ENCODE data around the gene ABHD11. TPM values are rescaled to one million over a fixed set of nuclear protein-coding genes. Genes with fewer than 3 reads are reported as not detected.

ABHD11 gene
- total and polyA plus RNA-seq, 9 of the 15 experiments (the other 6 are each of a cell fraction or from before 2014, with no cell fraction given) = 7.7 to 44.2 (median 18.9) TPM

DNA sequence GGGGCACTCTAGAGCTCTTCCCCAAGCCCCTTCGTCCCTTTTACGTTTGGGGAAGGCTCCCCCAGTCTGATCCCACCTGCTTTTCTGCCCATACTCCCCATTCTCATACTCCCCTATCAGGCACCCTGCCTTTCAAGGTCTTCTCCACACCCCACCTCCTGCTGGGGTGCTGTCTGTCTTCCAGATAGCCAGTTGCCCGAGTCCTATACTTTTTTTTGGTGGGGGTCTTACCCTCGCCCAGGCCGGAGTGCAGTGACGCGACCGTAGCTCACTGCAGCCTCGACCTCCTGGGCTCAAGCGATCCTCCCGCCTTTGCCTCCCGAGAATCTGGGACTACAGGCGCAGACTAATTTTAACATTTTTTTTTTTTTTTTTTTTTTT is 775 bp upstream of the ABHD11 start (continued):
- TF ChIP-seq MYC (IDR thresholded peaks at IDR 0.05; ENCODE audit: low read depth, low read length) = no peak
- no peak for TF ChIP-seq MYC (CRISPR knock-in tag; IDR thresholded peaks at IDR 0.05; ENCODE audit: borderline replicate concordance, low read depth)
- 0 out of 2 replicates have a peak, but pooled peaks have one; percentile 40 for TF ChIP-seq ZBTB7A (IDR thresholded peaks at IDR 0.05; ENCODE audit: borderline replicate concordance, control insufficient read depth, low read depth, low read length)
- TF ChIP-seq BACH1 (tag; IDR thresholded peaks at IDR 0.05) = no peak
- TF ChIP-seq PCBP2 (IDR thresholded peaks at IDR 0.05; ENCODE audit: low read depth, low read length, poor library complexity, severe bottlenecking) = no peak
- no peak for TF ChIP-seq NR2C1 (IDR thresholded peaks at IDR 0.05)
- 0 out of 2 replicates have a peak, but pooled peaks have one; percentile 14 for TF ChIP-seq NR2C1 (tag; IDR thresholded peaks at IDR 0.05)
- 0 out of 2 replicates have a peak, but pooled peaks have one; percentile 23 for TF ChIP-seq MTA3 (IDR thresholded peaks at IDR 0.05; ENCODE audit: borderline replicate concordance)
- TF ChIP-seq FOXA3 (CRISPR knock-in tag; conservative IDR thresholded peaks at IDR 0.05 in 1 of 2, IDR thresholded peaks at IDR 0.05 in 1 of 2) = 0 out of 4 replicates have a peak, but pooled peaks of 1 of the 2 experiments have one; percentile 11
- TF ChIP-seq, protein P1, sequence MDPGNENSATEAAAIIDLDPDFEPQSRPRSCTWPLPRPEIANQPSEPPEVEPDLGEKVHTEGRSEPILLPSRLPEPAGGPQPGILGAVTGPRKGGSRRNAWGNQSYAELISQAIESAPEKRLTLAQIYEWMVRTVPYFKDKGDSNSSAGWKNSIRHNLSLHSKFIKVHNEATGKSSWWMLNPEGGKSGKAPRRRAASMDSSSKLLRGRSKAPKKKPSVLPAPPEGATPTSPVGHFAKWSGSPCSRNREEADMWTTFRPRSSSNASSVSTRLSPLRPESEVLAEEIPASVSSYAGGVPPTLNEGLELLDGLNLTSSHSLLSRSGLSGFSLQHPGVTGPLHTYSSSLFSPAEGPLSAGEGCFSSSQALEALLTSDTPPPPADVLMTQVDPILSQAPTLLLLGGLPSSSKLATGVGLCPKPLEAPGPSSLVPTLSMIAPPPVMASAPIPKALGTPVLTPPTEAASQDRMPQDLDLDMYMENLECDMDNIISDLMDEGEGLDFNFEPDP (CRISPR knock-in tag; IDR thresholded peaks at IDR 0.05) = 0 out of 2 replicates have a peak, but pooled peaks have one; percentile 1
- TF ChIP-seq, protein P2, sequence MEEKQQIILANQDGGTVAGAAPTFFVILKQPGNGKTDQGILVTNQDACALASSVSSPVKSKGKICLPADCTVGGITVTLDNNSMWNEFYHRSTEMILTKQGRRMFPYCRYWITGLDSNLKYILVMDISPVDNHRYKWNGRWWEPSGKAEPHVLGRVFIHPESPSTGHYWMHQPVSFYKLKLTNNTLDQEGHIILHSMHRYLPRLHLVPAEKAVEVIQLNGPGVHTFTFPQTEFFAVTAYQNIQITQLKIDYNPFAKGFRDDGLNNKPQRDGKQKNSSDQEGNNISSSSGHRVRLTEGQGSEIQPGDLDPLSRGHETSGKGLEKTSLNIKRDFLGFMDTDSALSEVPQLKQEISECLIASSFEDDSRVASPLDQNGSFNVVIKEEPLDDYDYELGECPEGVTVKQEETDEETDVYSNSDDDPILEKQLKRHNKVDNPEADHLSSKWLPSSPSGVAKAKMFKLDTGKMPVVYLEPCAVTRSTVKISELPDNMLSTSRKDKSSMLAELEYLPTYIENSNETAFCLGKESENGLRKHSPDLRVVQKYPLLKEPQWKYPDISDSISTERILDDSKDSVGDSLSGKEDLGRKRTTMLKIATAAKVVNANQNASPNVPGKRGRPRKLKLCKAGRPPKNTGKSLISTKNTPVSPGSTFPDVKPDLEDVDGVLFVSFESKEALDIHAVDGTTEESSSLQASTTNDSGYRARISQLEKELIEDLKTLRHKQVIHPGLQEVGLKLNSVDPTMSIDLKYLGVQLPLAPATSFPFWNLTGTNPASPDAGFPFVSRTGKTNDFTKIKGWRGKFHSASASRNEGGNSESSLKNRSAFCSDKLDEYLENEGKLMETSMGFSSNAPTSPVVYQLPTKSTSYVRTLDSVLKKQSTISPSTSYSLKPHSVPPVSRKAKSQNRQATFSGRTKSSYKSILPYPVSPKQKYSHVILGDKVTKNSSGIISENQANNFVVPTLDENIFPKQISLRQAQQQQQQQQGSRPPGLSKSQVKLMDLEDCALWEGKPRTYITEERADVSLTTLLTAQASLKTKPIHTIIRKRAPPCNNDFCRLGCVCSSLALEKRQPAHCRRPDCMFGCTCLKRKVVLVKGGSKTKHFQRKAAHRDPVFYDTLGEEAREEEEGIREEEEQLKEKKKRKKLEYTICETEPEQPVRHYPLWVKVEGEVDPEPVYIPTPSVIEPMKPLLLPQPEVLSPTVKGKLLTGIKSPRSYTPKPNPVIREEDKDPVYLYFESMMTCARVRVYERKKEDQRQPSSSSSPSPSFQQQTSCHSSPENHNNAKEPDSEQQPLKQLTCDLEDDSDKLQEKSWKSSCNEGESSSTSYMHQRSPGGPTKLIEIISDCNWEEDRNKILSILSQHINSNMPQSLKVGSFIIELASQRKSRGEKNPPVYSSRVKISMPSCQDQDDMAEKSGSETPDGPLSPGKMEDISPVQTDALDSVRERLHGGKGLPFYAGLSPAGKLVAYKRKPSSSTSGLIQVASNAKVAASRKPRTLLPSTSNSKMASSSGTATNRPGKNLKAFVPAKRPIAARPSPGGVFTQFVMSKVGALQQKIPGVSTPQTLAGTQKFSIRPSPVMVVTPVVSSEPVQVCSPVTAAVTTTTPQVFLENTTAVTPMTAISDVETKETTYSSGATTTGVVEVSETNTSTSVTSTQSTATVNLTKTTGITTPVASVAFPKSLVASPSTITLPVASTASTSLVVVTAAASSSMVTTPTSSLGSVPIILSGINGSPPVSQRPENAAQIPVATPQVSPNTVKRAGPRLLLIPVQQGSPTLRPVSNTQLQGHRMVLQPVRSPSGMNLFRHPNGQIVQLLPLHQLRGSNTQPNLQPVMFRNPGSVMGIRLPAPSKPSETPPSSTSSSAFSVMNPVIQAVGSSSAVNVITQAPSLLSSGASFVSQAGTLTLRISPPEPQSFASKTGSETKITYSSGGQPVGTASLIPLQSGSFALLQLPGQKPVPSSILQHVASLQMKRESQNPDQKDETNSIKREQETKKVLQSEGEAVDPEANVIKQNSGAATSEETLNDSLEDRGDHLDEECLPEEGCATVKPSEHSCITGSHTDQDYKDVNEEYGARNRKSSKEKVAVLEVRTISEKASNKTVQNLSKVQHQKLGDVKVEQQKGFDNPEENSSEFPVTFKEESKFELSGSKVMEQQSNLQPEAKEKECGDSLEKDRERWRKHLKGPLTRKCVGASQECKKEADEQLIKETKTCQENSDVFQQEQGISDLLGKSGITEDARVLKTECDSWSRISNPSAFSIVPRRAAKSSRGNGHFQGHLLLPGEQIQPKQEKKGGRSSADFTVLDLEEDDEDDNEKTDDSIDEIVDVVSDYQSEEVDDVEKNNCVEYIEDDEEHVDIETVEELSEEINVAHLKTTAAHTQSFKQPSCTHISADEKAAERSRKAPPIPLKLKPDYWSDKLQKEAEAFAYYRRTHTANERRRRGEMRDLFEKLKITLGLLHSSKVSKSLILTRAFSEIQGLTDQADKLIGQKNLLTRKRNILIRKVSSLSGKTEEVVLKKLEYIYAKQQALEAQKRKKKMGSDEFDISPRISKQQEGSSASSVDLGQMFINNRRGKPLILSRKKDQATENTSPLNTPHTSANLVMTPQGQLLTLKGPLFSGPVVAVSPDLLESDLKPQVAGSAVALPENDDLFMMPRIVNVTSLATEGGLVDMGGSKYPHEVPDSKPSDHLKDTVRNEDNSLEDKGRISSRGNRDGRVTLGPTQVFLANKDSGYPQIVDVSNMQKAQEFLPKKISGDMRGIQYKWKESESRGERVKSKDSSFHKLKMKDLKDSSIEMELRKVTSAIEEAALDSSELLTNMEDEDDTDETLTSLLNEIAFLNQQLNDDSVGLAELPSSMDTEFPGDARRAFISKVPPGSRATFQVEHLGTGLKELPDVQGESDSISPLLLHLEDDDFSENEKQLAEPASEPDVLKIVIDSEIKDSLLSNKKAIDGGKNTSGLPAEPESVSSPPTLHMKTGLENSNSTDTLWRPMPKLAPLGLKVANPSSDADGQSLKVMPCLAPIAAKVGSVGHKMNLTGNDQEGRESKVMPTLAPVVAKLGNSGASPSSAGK (IDR thresholded peaks at IDR 0.05) = no peak
- TF ChIP-seq ZBTB1 (CRISPR knock-in tag; IDR thresholded peaks at IDR 0.05; ENCODE audit: borderline replicate concordance, low read depth) = 0 out of 2 replicates have a peak, but pooled peaks have one; percentile 7

Measured in K562 (cell line).